ENCODE results near the gene PKIB.

GRCh38 chr6:122733259-122733658, 123.1 kb downstream of the PKIB start:
- TF ChIP-seq CTCF (IDR thresholded peaks at IDR 0.05; ENCODE audit: low read depth, low read length, missing input control) (no peak), TAF1 (conservative IDR thresholded peaks at IDR 0.05) (no peak), REST (IDR thresholded peaks at IDR 0.05) (no peak), FOXA1 (IDR thresholded peaks at IDR 0.05) (no peak), JUND (IDR thresholded peaks at IDR 0.05) (no peak)
